CD4-positive, alpha-beta T cell treated with Interleukin-17A for 4 hours (primary cell): ENCODE results near the gene ABL1.

Experiments
- DNase-seq: peaks from one replicate; pipeline ENCODE4 v3.0.0-alpha.2; 2020; ENCODE audit warnings: mixed read lengths

Gene ABL1

GRCh38 chr9:130873966-130874365 is 38.9 kb downstream of the ABL1 start:
- DNase-seq = no peak

DNA sequence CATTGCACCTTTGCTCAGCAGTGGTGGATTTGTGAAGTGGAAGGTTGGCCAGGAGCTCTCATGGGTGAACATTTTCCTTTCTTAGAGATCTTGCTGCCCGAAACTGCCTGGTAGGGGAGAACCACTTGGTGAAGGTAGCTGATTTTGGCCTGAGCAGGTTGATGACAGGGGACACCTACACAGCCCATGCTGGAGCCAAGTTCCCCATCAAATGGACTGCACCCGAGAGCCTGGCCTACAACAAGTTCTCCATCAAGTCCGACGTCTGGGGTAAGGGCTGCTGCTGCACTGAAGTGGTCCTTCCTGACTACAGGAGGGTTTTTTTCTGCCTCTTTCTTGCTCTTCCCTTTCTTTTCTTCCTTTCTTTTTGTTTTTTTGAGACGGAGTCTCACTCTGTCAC is 39.7 kb downstream of the ABL1 start:
- no peak for DNase-seq

GRCh38 chr9:130877300-130877699 is 42.2 kb downstream of the ABL1 start:
- DNase-seq = no peak

DNA sequence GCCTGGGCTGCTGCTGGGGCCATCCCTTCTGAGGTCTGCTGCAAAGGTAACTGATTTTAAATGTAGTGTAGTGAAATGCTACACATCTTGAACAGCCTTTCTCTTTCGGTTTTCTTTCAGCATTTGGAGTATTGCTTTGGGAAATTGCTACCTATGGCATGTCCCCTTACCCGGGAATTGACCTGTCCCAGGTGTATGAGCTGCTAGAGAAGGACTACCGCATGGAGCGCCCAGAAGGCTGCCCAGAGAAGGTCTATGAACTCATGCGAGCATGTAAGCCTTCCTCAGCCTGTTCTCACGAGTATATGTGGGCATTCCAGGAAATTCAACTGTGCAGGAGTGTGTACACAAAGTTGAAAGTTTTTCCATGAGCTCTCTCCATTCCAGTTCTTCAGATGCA is 43.2 kb downstream of the ABL1 start:
- no peak for DNase-seq

DNA sequence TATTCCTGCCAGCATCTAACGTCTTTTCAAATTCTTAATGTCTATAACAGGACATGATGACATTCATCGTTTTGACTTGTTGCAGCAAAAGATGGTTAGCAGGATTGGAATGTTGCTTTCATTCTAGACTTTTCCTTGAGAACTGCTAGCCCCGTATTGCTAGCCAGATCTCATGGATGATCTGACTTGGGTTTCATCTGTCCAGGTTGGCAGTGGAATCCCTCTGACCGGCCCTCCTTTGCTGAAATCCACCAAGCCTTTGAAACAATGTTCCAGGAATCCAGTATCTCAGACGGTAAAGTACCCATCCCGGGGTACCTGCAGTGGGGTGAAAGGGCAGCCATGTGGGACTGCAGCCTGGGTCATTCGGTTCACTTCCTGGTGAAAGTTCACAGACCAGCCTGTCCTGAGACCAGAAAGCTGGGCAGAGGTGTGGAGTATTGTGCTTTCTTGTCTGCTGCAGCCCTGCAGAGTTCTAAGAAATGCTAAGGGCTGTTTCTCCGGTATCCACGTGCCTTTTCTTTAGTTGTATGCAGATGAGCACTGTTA is 44.9 kb downstream of the ABL1 start:
- no peak for DNase-seq

GRCh38 chr9:130880599-130881220 is 45.7 kb downstream of the ABL1 start:
- DNase-seq = no peak

GRCh38 chr9:130881516-130881915 is 46.5 kb downstream of the ABL1 start:
- no peak for DNase-seq

DNA sequence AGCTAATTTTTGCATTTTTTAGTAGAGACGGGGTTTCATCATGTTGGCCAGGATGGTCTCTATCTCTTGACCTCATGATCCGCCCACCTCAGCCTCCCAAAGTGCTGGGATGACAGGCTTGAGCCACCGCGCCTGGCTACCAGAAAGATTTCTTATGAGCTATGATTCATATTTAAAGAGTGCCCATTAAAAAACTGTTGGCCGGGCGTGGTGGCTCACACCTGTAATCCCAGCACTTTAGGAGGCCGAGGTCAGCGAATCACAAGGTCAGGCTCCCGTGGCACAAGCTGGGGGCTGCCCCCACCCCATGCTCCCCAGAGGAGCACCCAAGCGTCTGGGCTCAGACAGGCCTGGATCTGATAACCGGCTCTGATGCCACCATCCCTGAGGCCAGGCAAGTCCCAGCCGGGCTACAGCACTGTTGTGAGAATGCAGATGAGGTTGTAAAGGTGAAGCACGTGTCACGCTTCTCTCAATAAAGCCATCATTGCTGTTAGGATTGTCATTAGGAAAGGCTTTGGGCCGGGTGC is 47.7 kb downstream of the ABL1 start:
- DNase-seq = no peak

DNA sequence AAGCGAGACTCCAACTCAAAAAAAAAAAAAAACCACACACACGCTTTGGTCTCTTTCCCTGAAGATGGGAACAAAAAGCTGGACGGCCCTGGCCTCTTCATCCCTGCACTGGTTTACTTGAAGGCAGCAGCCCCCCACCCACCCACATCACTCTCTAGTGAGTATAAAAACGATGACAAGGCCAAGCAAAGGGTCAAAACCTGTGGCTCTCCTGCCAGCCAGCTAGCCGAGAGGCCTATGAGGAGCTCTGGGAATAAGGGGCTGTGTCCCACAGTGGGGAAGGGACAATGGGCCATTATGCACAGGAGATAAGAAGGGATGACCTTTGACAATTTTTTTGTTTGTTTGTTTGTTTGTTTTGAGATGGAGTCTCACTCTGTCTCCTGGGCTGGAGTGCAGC is 48.4 kb downstream of the ABL1 start:
- no peak for DNase-seq

GRCh38 chr9:130884111-130884531 is 49.1 kb downstream of the ABL1 start:
- no peak for DNase-seq

- DNase-seq = no peak
These were observed 49.8 kb downstream of the ABL1 start for GRCh38 chr9:130884542-130885483.

- DNase-seq = no peak
These were observed 50.7 kb downstream of the ABL1 start for GRCh38 chr9:130885484-130886375.

DNA sequence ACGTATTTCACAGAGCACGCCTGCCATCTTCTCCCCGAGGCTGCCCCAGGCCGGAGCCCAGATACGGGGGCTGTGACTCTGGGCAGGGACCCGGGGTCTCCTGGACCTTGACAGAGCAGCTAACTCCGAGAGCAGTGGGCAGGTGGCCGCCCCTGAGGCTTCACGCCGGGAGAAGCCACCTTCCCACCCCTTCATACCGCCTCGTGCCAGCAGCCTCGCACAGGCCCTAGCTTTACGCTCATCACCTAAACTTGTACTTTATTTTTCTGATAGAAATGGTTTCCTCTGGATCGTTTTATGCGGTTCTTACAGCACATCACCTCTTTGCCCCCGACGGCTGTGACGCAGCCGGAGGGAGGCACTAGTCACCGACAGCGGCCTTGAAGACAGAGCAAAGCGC is 51.9 kb downstream of the ABL1 start:
- DNase-seq = no peak

DNA sequence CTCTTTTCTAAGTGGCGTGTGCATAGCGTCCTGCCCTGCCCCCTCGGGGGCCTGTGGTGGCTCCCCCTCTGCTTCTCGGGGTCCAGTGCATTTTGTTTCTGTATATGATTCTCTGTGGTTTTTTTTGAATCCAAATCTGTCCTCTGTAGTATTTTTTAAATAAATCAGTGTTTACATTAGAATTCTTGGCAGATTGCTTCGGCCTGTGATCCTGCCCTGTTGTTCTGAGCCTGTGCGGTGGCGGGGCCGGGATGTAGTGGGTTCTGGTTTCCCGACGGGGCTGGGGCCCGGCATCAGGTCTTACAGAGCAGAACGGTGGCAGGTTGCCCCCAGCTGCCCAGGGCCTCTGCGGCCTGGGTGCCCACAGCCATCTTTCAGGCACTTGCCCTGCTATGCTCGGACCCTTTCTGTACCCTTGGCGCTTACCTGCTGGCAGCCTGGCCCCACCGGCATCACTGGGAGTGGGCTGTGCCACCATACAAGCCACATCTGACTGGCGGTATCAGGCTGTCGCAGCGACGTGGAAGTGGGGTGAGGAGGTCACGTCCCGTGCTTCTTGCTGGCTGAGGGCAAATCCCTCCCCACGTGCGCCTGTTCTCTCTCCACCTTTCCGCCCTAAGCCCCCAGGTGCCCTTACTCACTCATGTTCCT is 52.6 kb downstream of the ABL1 start:
- DNase-seq = no peak

GRCh38 chr9:130888146-130888885 is 53.3 kb downstream of the ABL1 start:
- no peak for DNase-seq

GRCh38 chr9:130890124-130890523 is 55.1 kb downstream of the ABL1 start:
- DNase-seq = no peak

GRCh38 chr9:130890870-130891687 is 56.0 kb downstream of the ABL1 start:
- DNase-seq = no peak

- no peak for DNase-seq
These were observed 56.8 kb downstream of the ABL1 start for GRCh38 chr9:130891688-130892476.

GRCh38 chr9:130892477-130893304 is 57.6 kb downstream of the ABL1 start:
- DNase-seq = no peak
